GM19043 (cell line): ENCODE results near the gene AURKAIP1.
A peak's percentile ranks its signal among the peaks of the same experiment; 100 is the strongest.
"Not testable (repeated sequence)": the region's sequence is repeated elsewhere in the genome, so short reads cannot be mapped to it uniquely, and the experiment has no call there.

Source experiments
- ATAC-seq: cut with Tn5 transposase; IDR thresholded peaks from one replicate; pipeline ENCODE4 v1.9.1; 2021; ENCODE audit warnings: low read depth; ENCODE audit not compliant: unreplicated experiment

Gene AURKAIP1

GRCh38 chr1:1406821-1407635 is 32.0 kb upstream of the AURKAIP1 start, which contains the start of gene MRPL20:
MRPL20 (minus strand) TSS chr1:1407293; CDS start chr1:1407217, 76 bp downstream.
- peak; percentile 92 for ATAC-seq

GRCh38 chr1:1406101-1406820 is 31.3 kb upstream of the AURKAIP1 start:
- no peak for ATAC-seq

- ATAC-seq: no peak
These were observed 28.6 kb upstream of the AURKAIP1 start for GRCh38 chr1:1403653-1404052.

GRCh38 chr1:1402901-1403392 is 27.9 kb upstream of the AURKAIP1 start:
- not testable (repeated sequence) for ATAC-seq

- ATAC-seq: no peak
These were observed 27.3 kb upstream of the AURKAIP1 start for GRCh38 chr1:1402072-1402900.

- no peak for ATAC-seq
These were observed 26.5 kb upstream of the AURKAIP1 start for GRCh38 chr1:1401457-1402010.

GRCh38 chr1:1400576-1401456 is 25.8 kb upstream of the AURKAIP1 start:
- ATAC-seq: no peak

- no peak for ATAC-seq
These were observed 25.0 kb upstream of the AURKAIP1 start for GRCh38 chr1:1399872-1400575.

- ATAC-seq: peak; percentile 93
These were observed 24.3 kb upstream of the AURKAIP1 start, which contains the start of gene CCNL2 for GRCh38 chr1:1399187-1399871. CCNL2 (minus strand) TSS chr1:1399335; CDS start chr1:1399306, 29 bp downstream.

- no peak for ATAC-seq
These were observed 23.7 kb upstream of the AURKAIP1 start for GRCh38 chr1:1398677-1399186.

GRCh38 chr1:1397839-1398523 is 23.0 kb upstream of the AURKAIP1 start:
- ATAC-seq: no peak

- no peak for ATAC-seq
These were observed 20.2 kb upstream of the AURKAIP1 start for GRCh38 chr1:1395166-1395565.

- no peak for ATAC-seq
These were observed 19.1 kb upstream of the AURKAIP1 start for GRCh38 chr1:1394116-1394515.

- ATAC-seq: no peak
These were observed 18.4 kb upstream of the AURKAIP1 start for GRCh38 chr1:1393428-1393827.

- ATAC-seq: no peak
These were observed 18.0 kb upstream of the AURKAIP1 start for GRCh38 chr1:1393014-1393413.

GRCh38 chr1:1391225-1391624 is 16.2 kb upstream of the AURKAIP1 start:
- ATAC-seq: no peak

GRCh38 chr1:1390675-1391074 is 15.7 kb upstream of the AURKAIP1 start:
- no peak for ATAC-seq
